GM15510 (cell line): Measurements from ENCODE around the gene DDOST.

Experiments used
- POLR2A ChIP-seq: IDR thresholded peaks from 3 replicates; pipeline ENCODE4 v1.6.1; 2011; ENCODE audit warnings: borderline replicate concordance; ENCODE audit not compliant: insufficient read length; ENCODE audit errors: extremely low read depth

Gene DDOST

GRCh38 chr1:20661207-20662109, at the start of gene DDOST:
Gene DDOST (minus strand): TSS chr1:20661369. CDS start chr1:20661350, 19 bp downstream.
- TF ChIP-seq POLR2A, result peak; percentile 79

- no peak for TF ChIP-seq POLR2A
These were observed 49.5 kb upstream of the DDOST start for GRCh38 chr1:20710469-20711284.

- no peak for TF ChIP-seq POLR2A
These were observed 48.7 kb upstream of the DDOST start for GRCh38 chr1:20709868-20710267.

- TF ChIP-seq POLR2A, result no peak
These were observed 47.7 kb upstream of the DDOST start for GRCh38 chr1:20708891-20709290.

GRCh38 chr1:20708057-20708456, 46.9 kb upstream of the DDOST start:
- no peak for TF ChIP-seq POLR2A

- TF ChIP-seq POLR2A, result no peak
These were observed 45.7 kb upstream of the DDOST start for GRCh38 chr1:20706841-20707240.

- TF ChIP-seq POLR2A, result no peak
These were observed 44.1 kb upstream of the DDOST start for GRCh38 chr1:20705203-20705755.

- TF ChIP-seq POLR2A, result no peak
These were observed 43.4 kb upstream of the DDOST start for GRCh38 chr1:20704390-20705202.

GRCh38 chr1:20703124-20703756, 42.1 kb upstream of the DDOST start:
- TF ChIP-seq POLR2A, result no peak

GRCh38 chr1:20702416-20702815, 41.2 kb upstream of the DDOST start:
- TF ChIP-seq POLR2A, result no peak

GRCh38 chr1:20701847-20702246, 40.7 kb upstream of the DDOST start:
- no peak for TF ChIP-seq POLR2A

GRCh38 chr1:20701446-20701845, 40.3 kb upstream of the DDOST start:
- TF ChIP-seq POLR2A, result no peak

GRCh38 chr1:20700636-20701215, 39.6 kb upstream of the DDOST start:
- TF ChIP-seq POLR2A, result no peak

- TF ChIP-seq POLR2A, result no peak
These were observed 38.4 kb upstream of the DDOST start for GRCh38 chr1:20699558-20699957.
